Spleen (tissue), 7 donors: ENCODE data around the gene PSMD1.

Source experiments
- POLR2A ChIP-seq, 3 donors: fragments of 450-650 bp; IDR thresholded peaks; one replicate each; pipeline ENCODE4 v1.5.1; 2017; ENCODE audit warnings: antibody characterized with exemption in 3 of 3, mild to moderate bottlenecking in 1 of 3
- POLR2AphosphoS5 ChIP-seq, 3 donors: sonication (generic); formaldehyde crosslinking; IDR thresholded peaks; one replicate each; pipeline ENCODE4 v1.5.1; 2017; ENCODE audit warnings: antibody characterized with exemption in 3 of 3
- TF ChIP-seq, protein P1 (sequence below), 11 experiments: fragments of 200-600 bp in 7 of 11; fragments of 450-650 bp in 4 of 11; sonication (generic) in 4 of 11; IDR thresholded peaks in 8 of 11; conservative IDR thresholded peaks in 3 of 11; 1 replicate in 7 of 11; 2 replicates in 4 of 11; pipeline versions ENCODE4 v1.4.0 to v1.8.0; 2016 to 2021; ENCODE audit warnings: antibody characterized with exemption in 11 of 11, inconsistent platforms in 4 of 11, mild to moderate bottlenecking in 1 of 11
- donor health status: DM: no; HTN: no; CAD: no; lungs with moderate emphysema.
- donor health status: DM: no; HTN: no; CAD: no.
- donor health status: DM: no; HTN: no; CAD: no.

DNA sequence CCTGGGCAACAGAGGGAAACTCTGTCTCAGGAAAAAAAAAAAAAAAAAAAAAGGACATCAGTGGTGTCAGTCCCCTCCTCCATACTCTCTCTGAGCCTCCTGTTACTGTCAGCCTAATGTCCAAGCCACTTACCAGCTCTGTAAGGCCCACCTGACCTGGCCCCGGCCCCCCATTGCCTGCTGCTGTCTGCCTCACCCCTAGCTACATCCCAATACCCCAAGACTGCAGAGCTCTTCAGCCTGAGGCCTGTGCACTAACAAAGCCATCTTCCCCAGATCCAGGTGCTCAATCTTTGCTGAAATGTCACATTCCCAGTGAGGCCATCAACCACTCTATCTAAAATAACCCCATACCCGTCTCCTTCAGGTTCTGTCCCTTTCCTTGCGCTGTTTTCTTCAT, 147.5 kb downstream of the PSMD1 start:
- TF ChIP-seq POLR2A (IDR thresholded peaks at IDR 0.05): no peak
- TF ChIP-seq, protein P1, sequence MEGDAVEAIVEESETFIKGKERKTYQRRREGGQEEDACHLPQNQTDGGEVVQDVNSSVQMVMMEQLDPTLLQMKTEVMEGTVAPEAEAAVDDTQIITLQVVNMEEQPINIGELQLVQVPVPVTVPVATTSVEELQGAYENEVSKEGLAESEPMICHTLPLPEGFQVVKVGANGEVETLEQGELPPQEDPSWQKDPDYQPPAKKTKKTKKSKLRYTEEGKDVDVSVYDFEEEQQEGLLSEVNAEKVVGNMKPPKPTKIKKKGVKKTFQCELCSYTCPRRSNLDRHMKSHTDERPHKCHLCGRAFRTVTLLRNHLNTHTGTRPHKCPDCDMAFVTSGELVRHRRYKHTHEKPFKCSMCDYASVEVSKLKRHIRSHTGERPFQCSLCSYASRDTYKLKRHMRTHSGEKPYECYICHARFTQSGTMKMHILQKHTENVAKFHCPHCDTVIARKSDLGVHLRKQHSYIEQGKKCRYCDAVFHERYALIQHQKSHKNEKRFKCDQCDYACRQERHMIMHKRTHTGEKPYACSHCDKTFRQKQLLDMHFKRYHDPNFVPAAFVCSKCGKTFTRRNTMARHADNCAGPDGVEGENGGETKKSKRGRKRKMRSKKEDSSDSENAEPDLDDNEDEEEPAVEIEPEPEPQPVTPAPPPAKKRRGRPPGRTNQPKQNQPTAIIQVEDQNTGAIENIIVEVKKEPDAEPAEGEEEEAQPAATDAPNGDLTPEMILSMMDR (IDR thresholded peaks at IDR 0.05 in 8 of 11, conservative IDR thresholded peaks at IDR 0.05 in 3 of 11): no peak
- TF ChIP-seq POLR2AphosphoS5 (IDR thresholded peaks at IDR 0.05): no peak
